SW 1271 (cell line): ENCODE data around the gene CDADC1.
A peak's percentile ranks its signal among the peaks of the same experiment; 100 is the strongest.

Source experiments
- DNase-seq, 2 experiments: peaks; one replicate each; lab custom pipeline; 2025; lab: John Stamatoyannopoulos, UW

Gene CDADC1

DNA sequence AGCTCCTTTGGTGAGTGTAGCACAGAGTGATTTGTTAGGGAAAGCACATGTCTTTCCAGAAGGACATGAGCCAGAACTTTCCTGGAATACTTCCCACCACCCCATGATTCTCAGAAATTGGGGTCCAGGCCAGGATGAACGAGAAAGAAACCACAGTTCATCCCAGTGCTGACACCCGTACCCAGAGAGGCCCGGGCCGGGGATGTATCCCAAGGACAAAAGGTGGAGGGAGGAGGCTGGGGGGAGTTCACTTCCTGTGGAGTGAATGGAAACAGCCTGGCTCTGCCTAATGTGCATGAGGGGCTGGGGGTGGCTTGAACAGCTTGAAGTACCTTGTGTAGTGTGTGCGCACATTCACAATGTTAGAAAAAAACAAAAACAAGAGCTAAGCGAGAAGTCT lies 47.5 kb downstream of the CDADC1 start:
- DNase-seq, result no peak

DNA sequence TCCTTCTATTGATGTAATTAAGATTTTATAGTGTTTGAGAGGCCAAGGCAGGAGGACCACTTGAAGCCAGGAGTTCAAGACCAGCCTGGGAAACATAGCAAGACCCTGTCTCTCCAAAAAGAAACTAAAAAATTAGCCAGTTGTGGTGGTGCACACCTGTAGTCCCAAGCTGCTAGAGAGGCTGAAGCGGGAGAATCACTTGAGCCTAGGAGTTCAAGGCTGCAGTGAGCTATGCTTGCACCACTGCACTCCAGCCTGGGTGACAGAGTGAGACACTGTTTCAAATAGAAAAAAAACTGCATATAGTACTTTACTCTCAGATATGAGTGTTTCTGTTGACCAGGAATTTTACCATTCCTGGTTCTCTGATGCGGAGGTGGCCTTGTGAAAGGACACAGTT lies 48.9 kb downstream of the CDADC1 start:
- no peak for DNase-seq

DNA sequence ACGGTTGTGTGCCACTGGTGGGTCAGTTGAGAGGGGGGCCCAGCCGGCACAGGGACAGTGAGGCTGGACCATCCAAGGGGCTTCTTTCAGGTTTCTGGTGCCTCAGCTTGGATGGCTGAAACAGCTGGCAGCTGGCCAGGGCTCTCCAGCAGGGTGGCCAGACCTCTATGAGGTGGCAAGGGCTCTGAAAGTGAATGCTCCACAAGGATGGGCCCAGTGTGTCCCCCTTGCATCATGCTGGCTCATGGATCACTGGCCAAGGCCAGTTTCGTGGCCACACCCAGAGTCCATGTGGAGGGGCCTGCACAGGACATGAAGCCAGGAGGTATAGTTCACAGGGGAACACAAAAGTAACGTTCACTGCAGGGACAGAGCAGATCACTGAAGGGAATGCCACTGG lies 49.6 kb downstream of the CDADC1 start:
- DNase-seq, result no peak

DNA sequence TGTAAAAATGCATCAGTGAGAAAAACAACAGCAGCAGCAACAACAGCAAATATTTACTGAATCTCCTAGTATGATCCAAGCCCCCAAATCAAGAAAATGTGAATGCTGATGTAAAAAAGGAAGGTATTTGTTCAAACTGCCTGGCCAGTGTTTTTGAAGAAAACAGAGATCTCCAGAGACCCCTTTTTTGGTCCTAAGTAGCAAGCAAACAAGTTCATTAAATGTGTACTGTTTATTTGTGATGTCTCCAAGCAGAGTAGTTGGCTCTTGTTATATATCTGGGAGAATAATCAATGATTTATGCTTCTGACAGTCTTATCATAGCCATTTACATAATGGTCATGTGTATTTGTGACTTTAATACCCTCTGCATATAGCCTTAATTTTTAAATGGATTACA lies 50.7 kb downstream of the CDADC1 start:
- DNase-seq, result no peak

DNA sequence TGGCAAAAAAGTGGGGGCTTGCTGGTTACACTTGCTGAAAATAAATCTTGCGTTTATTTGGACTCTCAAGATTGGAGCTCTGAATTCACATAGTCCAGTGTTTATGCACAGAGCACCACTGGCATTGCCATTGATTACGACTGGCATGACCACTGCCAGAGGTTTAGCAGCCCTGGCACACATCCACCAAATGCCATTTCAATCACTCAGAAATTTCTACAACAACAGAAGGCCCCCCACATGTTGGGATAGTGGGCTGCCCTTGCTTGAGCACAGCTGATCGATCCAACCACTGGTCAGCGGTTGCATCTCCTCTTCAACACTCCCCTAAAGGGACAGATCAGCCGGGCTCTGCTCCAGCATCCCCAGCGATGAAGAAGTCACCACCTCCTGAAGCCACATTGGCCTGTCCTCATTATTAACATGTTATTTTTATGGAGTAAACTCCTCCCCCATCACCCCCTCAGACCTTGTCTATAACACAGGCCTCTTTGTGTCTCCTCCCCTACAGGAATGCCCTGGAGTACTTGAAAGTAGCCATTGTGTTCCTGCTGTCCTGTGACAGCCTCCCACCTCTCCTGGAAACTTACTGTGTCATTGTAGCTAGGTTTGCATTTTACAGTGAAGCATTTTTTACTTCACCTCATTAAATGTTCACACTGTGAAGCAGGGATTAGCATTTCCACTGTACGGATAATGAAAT lies 51.3 kb downstream of the CDADC1 start:
- DNase-seq, result no peak

DNA sequence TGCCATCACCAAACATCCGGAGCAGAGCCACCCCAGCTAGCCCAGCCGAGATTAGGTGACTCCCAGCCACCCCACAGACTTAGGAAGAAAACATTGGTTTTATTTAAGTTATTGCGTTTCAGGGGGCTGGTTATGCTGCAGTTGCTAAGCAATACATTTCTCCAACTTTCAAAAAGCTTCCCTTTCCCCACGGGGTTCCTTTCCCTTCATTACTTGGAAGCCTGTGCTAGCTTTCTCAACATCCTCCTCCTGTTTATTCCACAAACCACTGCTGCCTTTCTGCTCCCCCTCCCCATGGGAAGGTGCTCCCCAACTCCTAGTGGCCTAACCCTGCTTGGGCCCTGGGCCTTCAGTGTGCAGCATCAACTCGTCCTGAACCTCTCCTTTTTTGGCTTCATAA lies 52.6 kb downstream of the CDADC1 start:
- DNase-seq, result no peak

DNA sequence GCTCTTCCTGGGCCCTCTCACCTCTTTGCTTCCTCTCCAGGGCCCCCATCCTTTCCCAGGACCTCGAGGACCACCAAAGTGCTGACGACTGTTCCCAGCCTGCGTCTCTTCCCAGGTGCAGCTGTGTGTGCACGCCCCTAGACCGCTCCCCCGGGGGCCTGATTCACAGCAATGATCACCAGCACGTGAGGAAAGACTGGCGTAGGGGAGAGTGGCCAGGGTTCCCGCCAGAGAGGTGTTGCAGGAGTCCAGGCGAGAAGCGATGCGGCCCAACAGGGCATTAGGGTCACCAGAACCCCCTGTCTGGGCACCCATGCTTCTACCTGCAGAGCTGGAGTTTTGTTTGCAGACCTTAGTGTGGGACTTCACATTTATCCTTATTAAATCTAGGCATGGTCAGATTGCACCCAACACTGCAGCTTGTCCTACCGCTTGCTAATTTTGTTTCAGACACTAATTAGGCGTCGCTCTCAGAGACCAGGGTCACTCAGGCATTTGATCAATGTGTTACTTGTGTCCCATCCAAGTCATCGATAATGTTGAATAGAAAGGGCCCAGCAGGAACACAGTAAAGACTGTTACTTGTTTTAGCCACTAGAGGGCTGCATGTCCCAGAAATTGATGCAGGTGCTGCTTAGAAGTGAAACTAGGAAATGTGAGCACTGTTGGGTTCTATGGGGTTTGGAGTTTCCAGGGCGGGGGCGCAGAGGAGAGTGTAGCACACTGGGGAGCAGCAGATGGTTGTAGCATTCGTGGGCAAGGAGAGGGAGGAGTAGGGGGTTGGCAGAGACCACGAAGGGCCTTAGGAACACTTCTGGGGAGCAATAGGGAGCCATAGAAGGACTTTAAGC lies 53.2 kb downstream of the CDADC1 start:
- peak; percentile 8 to 65 for DNase-seq

DNA sequence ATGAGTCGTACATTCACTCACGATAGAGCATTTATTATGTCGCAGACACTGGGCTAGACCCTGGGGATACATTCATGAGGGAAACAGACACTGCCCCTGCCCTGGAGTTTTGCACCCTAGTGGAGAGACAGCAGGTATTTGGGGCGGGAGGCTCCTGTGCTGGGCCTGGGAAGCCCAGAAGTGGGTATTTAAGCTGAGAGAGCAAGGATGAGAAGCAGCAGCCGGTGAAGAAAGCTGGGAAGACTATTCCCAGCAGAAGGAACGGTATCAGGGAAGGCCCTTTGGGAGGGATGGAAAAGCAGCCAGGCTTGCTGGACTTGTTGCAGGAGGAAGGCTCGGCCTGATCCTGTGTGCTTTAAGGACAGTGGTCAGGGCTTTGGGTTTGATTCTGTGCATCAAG lies 54.5 kb downstream of the CDADC1 start:
- no peak for DNase-seq

DNA sequence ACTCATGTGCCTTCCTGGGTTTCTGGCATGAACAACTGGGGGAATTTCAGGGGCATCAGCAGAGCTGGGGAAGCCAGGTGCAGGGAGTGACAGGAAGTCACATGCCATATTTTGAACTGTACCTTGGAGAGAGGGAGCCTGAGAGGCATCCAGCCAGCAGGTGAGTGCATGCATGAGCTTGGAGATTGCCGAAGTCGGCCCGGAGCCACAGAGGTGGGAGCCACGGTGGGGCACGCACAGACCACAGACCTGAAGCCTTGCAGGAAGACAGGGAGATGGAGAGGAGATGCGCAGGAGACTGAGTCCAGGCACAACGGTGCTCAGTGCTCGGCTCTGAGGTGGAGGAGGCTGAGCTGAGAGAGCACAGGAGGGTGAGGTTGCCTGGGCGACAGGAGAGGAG lies 55.1 kb downstream of the CDADC1 start:
- DNase-seq, result no peak

DNA sequence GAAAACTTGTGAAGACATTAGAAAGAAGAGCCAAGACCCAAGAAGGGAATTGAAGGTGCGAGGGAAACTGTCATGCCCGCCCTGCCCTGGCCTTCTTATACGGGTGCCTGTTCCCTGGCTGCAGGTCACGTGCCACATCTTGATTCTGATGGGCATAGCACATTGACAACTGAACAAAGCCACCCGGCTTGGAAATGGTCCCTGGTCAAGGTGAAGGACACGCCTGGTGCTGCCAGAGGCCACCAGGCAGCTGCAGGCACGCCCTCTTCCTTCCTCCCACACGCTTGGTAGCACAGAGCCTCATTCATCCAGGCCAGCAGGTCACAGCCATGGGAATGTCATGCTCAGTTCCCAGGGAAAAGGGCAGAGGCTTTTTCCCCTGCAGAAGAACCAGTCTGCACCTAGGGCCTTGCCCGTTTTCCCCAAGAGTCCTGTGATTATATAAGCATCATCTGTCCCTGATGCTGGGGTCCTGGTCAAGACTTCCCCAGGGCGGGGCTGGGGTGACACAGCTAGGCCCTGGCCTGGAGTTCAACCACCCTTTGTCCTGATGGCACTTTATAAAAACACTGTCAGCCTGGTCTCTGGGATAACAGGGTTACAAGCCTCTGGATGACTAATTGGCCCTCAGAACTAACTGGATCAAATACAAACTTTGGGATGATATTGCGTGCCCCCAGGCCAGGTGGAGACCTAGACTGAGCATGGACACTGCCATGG lies 56.0 kb downstream of the CDADC1 start:
- DNase-seq, result no peak

DNA sequence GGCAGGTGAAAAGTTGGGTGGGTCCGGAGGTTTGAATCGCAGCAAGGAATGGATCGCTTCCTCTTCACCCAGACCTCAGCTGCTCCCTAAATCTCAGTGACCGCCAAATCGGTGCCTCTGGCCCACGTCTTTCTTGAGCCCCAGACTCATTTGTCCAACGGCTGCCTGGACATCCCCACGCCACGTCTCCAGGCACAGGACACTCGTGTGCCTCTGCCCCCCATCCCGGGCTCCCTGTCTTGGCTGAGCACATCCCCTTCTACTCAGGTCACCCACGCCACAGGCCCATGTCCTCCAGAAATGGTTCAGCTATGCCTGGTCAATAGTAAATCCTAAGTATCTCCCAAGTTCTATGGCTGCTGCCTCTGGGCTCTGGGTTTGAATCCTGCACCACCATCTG lies 56.6 kb downstream of the CDADC1 start:
- DNase-seq, result no peak

DNA sequence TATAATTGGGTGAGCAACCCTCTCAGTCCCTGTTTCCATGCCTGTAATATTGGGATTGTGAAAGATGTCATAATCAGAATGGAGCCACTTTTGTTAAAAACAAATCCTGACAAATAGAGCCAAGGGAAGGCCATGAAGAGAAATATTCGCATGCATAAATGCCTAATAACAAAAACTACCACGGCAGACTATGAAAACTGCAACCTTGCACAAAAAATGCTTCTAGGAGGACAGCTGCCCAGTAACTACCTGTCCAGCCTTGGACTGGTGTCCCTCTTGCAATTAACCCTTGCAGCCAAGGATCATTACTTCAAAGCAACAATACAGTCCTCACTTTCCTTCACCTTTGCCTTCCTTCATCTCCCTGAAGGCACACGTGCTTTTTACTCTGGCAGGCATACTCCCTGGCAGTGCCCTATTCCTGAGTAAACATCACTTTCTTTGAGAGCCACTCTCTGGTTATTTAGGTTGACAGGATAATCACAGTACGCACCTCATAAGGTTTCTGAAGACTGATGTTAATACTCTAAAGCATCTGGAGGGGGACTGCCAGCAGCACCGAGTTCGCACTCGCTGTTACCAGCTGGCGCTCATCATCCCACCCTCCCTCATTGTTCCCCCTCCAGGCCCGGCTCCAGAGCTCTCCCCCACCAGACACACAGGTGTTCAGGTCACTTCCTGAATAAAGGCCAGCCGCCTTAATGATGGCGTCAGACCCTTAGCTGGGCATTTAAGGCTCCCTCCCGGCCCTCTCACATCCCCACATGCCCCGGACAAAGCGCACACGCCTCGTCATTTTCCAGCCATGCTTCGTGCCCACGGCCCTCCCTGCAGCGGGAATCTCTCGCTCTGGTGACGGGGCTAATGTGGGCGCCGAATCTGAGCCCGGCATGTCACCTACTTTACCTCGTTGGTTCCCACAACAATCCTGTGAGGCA lies 57.3 kb downstream of the CDADC1 start:
- no peak for DNase-seq

DNA sequence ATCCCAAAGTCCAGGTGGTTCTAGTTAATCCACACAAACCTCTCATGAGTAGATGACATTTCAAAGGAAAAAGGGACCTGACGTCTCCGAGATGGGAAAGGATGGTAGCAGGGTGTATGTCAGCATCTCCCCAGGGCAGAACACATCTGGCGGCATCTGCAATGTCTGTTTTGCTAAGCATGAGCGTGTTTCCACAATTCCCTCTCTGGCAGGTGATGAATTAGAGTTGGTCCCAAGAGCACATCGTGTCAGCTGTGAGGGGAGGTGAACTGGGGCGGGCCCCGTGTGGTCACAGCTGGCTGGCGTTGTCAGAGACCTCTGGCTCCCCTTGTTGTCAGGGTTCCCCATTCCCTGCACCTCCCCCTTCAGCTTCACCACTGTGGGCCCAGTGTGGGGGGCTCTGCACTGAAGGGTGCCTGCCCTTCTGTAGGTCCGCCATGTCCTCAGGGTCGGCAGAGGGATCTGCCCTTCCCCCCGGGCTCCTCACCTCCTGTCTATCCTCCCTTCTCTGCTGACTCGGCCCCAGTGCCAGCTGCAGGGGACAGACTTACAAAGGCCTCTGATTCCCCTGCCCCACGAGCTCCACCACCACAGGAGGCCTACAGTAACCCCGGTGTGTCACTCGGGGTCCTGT lies 58.2 kb downstream of the CDADC1 start:
- no peak for DNase-seq

DNA sequence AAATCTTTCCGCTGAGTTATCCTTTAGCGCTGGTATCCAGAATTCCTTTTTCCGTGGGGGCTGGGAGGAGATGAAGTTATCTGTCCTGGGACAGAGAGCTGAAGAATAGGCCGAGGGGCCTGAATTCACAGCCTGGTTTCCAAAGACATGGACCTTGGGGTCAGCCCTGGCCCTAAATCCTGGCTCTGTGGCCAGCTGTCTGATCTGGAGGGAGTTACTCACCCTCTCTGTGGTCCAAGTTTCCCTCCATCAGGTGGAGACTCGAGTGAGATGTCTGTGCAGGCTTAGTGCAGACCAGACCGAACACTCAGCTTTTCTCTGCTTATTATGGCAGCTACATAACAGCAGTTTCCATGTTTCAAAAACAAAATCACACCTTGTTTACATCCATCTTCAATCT lies 59.6 kb downstream of the CDADC1 start:
- no peak for DNase-seq

DNA sequence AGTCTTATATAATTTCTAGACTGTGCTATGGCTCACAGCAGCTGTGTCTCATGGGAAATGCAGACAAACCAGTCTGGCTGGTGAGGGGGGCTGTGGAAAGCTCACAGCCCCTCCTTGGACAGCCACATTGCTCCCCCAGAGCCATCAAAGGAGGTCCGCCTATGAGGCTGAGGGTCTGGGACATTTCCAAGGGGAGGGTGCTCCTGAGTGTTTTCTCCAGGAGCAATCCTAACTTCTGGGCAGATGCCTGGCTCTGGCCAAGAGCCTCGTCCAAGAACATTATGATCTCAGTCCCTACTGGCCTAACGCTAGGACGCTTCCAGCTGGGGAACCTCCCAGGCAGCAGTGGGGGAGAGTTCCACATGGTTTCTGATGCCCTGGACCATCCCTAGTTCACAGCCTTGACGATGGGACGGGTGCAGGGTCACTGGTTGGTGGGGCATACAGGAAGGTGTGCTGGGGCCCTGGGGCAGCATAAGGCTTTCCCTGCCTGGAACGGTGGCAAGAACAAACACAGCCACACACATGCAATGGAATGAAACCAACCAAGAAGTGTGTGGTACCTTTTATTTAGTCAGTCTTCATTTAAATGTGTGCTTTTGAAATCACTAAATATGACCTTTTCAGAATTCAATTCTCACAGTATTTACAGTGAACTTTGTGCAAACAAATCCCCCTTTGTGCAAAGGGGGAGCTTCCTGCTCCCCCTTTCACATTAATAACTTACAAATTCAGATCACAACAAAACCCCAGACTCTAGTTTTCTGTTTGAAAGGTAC lies 60.6 kb downstream of the CDADC1 start:
- no peak for DNase-seq

DNA sequence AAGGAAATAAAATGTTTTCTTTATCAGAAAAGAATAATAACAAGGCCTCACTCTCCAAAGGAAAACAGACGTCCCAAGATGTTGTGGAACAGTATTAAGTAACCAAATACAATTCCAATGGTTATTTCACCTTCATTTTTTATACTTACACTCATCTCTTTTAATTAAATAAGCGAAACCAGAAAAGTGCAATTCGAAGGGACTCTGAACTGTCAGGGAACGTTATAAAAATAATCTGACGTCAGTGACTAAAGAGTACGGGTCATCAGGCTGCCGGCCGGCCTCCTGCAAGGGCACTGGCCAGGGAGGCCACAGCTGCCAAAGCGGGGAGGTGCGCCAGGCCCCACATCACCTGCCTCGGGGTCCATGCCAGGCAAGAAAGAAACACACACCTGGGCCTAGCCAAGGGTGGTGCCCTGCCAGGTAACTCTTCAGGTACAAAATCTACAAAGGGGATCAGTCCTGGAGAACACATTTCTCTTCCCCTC lies 61.2 kb downstream of the CDADC1 start:
- no peak for DNase-seq

DNA sequence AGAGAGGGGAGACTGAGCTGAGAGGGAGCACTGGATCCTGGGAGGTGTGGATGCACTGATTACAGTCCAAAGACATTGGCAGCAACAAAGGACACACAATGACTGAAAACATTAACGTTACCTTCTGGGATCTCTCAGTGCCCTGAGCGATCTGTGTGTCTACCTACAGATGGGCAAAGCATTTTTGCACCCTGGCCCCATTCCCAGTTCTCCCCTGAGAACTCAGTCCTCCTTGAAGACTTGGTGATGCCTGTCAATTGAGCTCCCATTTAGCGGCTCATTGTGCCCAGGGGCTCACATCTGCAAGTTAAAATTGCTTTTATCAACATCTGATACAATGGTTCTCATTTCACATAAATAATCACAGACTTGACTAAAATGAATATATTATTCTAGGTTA lies 62.5 kb downstream of the CDADC1 start:
- no peak for DNase-seq

DNA sequence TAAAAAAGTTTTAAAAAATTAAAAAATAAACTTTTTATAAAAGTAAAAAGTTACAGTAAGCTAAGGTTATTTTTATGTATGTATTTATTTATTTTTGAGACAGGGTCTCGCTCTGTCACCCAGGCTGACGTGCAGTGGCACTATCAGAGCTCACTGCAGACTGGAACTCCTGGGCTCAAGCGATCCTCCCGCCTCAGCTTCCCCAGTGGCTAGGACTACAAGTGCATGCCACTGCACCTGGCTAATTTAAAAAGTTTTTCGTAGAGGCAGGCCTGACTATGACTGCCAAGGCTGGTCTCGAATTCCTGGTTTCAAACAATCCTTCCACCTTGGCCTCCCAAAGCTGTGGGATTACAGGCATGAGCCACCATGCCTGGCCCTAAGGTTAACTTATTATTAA lies 64.1 kb downstream of the CDADC1 start:
- DNase-seq, result no peak

DNA sequence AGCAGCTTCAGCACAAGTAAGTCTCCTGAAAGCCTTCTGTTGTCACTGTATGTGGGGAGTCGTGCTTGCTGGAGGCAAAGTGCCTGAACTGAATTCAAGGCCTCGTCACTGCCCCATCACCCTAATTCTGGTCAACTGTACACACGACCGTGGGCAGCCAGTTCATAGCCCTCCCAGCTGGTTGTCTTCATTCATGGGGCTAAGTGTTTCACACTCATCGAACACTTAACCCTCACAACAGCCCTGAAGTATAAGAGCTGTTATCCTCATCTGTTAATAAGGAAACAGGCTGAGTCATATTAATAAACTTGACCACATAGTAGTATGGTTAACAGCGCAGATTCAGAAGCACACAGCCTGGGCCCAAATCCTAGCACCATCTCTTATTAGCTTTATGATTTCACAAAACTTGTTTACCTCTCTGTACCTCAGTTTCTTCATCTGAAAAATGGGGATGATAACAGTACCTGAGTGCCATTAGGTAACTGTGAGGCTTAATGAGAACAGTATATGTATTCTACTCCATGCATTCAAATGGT lies 66.7 kb downstream of the CDADC1 start:
- no peak for DNase-seq

DNA sequence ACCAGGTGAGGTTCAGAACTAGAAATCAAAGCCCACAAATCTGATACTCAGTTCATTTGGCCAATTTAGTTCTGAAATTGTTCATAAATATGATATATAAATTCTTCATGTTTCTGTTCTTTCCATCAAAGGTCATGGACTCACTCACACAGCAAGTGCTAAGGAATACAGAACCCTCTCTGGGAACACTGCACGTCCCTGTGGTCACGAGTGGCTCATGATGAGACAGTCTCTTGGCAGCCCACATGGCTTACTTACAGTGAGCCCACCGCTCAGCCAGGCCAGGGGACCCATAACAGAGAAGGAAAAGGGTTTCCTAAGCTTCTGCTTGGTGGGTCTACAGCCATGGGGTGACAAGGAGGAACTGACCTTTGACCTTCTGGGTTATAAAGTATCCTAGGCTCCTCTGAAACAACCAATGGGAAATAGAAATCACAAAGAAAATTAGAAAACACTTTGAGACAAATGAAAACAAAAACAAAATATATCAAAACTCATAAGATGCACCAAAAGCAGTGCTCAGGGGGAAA lies 67.4 kb downstream of the CDADC1 start:
- no peak for DNase-seq
